ENCODE data around the gene SIM1. TPM values are rescaled to one million over a fixed set of nuclear protein-coding genes. Genes with fewer than 3 reads are reported as not detected.

The SIM1 gene
- total and polyA plus RNA-seq, 2 of the 8 experiments (the other 6 are each of a cell fraction or from before 2014, with no cell fraction given): 0.02 to 0.39 TPM

DNA sequence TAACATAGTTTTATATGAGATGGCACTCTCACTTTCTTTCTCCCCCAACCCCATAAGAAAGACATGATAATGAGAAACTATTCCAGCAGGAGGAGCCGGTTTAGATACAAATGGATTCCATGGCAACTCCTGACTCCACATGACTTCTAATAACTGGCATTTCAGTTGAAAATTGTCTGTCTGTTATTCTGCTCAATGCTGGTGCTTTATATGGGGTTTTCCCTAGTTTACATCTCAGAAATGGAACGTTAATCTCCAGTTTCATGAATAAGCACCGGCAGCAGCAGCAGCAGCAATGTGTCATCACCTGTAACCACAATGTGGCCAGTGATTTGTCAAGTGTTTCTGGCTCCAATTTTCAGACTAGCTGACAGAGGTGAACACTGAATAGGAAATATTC is 8.0 kb upstream of the SIM1 start:
- no peak overlapping the region for H4K8ac ChIP-seq (ENCODE audit: extremely low read depth, insufficient read depth, low read length)
- H2BK120ac ChIP-seq (replicated peaks; ENCODE audit: low read depth, low read length): no peak overlapping the region
- ChIA-PET POLR2A (ENCODE audit: partially characterized antibody) (no interaction called here), CTCF (ENCODE audit: partially characterized antibody) (interaction anchor here (0.9 to 7.5 kb wide), 5 partner anchors 20 to 366 kb away, joined by 3 to 45 read pairs (median 5); no protein-coding TSS in a partner anchor)
- H3K9ac ChIP-seq (replicated peaks in 1 of 4; ENCODE audit: extremely low read depth in 1 of 4, low read depth in 3 of 4, low read length in 3 of 4): no peak overlapping the region
- H4K20me1 ChIP-seq (replicated peaks in 1 of 2; ENCODE audit: control insufficient read depth in 1 of 2, insufficient read depth in 2 of 2, low read length in 2 of 2): peaks cover 2 to 15% of the 10 kb centered on the region in 2 experiments
- no peak overlapping the region for H3K56ac ChIP-seq (replicated peaks; ENCODE audit: insufficient read length, low read depth, low read length)
- no peak overlapping the region for H3K4me2 ChIP-seq (ENCODE audit: insufficient read depth in 1 of 2, low read depth in 2 of 2, low read length in 2 of 2)
- no peak overlapping the region for H3K14ac ChIP-seq (ENCODE audit: insufficient read length)
- H3K27ac ChIP-seq (ENCODE audit: low read depth, low read length): no peak overlapping the region
- no peak overlapping the region for H3K4me3 ChIP-seq (ENCODE audit: extremely low read depth in 1 of 4, insufficient read depth in 2 of 4, low read depth in 3 of 4, low read length in 4 of 4)
- peaks cover 0 to 6% (median 4%) of the 10 kb centered on the region in 4 experiments; a peak in 5 of 7 replicates for H3K4me1 ChIP-seq (replicated peaks in 1 of 4; ENCODE audit: control insufficient read depth in 3 of 4, insufficient read depth in 4 of 4, low read length in 3 of 4)
- no peak for DNase-seq (ENCODE audit: low read depth in 1 of 2, low spot score in 2 of 2)
- no peaks in the 10 kb centered on the region for H3K79me1 ChIP-seq (ENCODE audit: low read depth, low read length)
- no peak overlapping the region for H2BK20ac ChIP-seq (ENCODE audit: low read length)
- no peak overlapping the region for H4K91ac ChIP-seq (replicated peaks; ENCODE audit: insufficient read length, low read length)
- H3K27me3 ChIP-seq (replicated peaks in 1 of 4; ENCODE audit: control insufficient read depth in 3 of 4, extremely low read depth in 1 of 4, insufficient read depth in 3 of 4, low read length in 3 of 4): peaks cover 25 to 44% (median 33%) of the 10 kb centered on the region in 4 experiments
- no peak overlapping the region for H2AK5ac ChIP-seq (ENCODE audit: low read depth, low read length)
- no peak overlapping the region for H2BK15ac ChIP-seq (ENCODE audit: low read length)
- no peaks in the 10 kb centered on the region for H3K9me3 ChIP-seq (ENCODE audit: insufficient read depth in 2 of 2, low read depth in 1 of 2, low read length in 1 of 2)
- H3K36me3 ChIP-seq (ENCODE audit: control insufficient read depth in 2 of 4, insufficient read depth in 4 of 4, low read length in 3 of 4): no peaks in the 10 kb centered on the region; a peak in 1 of 8 replicates
- no peak overlapping the region for H2AFZ ChIP-seq (ENCODE audit: low read length)
- no peak overlapping the region for H2BK12ac ChIP-seq (ENCODE audit: low read depth, low read length)
- WGBS, 2 experiments (ENCODE audit: extremely low coverage in 1 of 2, insufficient coverage in 1 of 2, insufficient read length in 1 of 2, insufficient replicate concordance in 2 of 2, low coverage in 1 of 2, low lambda C conversion rate in 2 of 2, missing lambda C conversion rate in 1 of 2): 58% methylated on average over 3 of the region's 3 CpGs; no CpG with 5 or more reads in 1 of the 2 experiments
- no peak overlapping the region for H4K5ac ChIP-seq (ENCODE audit: insufficient read length, low read depth, low read length)
- H2BK5ac ChIP-seq (ENCODE audit: low read depth, low read length): no peak overlapping the region
- no peaks in the 10 kb centered on the region for H3K79me2 ChIP-seq (ENCODE audit: control insufficient read depth in 1 of 2, insufficient read depth in 2 of 2, low read length in 2 of 2)
- H3K23ac ChIP-seq (ENCODE audit: insufficient read length): no peak overlapping the region
- no peaks in the 10 kb centered on the region; the same call in 1 of the 2 replicates for H3K23me2 ChIP-seq (ENCODE audit: low read depth, low read length)
- no peak overlapping the region for H3K18ac ChIP-seq (ENCODE audit: extremely low read depth, low read length)
- no peak for FAIRE-seq
- no peak overlapping the region for H3K4ac ChIP-seq (replicated peaks; ENCODE audit: insufficient read length, low read depth, low read length)
- TF ChIP-seq SIRT6 (IDR thresholded peaks at IDR 0.05; ENCODE audit: low read length) (no peak), SUZ12 (IDR thresholded peaks at IDR 0.05; ENCODE audit: low read length) (no peak), RAD21 (IDR thresholded peaks at IDR 0.05 in 1 of 2, conservative IDR thresholded peaks at IDR 0.05 in 1 of 2; ENCODE audit: low read depth in 2 of 2, low read length in 2 of 2) (no peak; a peak in 1 of 4 replicates), RBBP5 (IDR thresholded peaks at IDR 0.05; ENCODE audit: borderline replicate concordance, low read depth, low read length) (no peak), PHF8 (conservative IDR thresholded peaks at IDR 0.05; ENCODE audit: low read depth, low read length) (no peak), CTBP2 (IDR thresholded peaks at IDR 0.05; ENCODE audit: borderline replicate concordance, insufficient read depth, insufficient read length, low read length) (no peak), TAF7 (optimal IDR thresholded peaks at IDR 0.05; ENCODE audit: borderline replicate concordance, low read depth, low read length) (no peak), KDM5A (IDR thresholded peaks at IDR 0.05; ENCODE audit: low read length) (no peak), KDM4A (IDR thresholded peaks at IDR 0.05; ENCODE audit: low read depth, low read length, severe bottlenecking) (no peak), HDAC2 (IDR thresholded peaks at IDR 0.05; ENCODE audit: borderline replicate concordance in 1 of 2, low read depth in 2 of 2, low read length in 2 of 2) (no peak), CHD1 (IDR thresholded peaks at IDR 0.05; ENCODE audit: low read depth, low read length) (no peak), TAF1 (IDR thresholded peaks at IDR 0.05; ENCODE audit: low read depth, low read length) (no peak)
- TF ChIP-seq, protein P1, sequence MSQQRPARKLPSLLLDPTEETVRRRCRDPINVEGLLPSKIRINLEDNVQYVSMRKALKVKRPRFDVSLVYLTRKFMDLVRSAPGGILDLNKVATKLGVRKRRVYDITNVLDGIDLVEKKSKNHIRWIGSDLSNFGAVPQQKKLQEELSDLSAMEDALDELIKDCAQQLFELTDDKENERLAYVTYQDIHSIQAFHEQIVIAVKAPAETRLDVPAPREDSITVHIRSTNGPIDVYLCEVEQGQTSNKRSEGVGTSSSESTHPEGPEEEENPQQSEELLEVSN (IDR thresholded peaks at IDR 0.05): no peak
